GM23338 (cell line): ENCODE results near the gene GADD45GIP1.

Source experiments
- CREB1 ChIP-seq: fragments of 250-450 bp; sonication (Bioruptor Pico); IDR thresholded peaks from 2 replicates; pipeline ENCODE4 v1.5.0; 2020; ENCODE audit warnings: low read depth, mild to moderate bottlenecking, moderate library complexity
- CTCF ChIP-seq, 2 experiments: fragments of 200-600 bp in 1 of 2; sonication (generic) in 1 of 2; conservative IDR thresholded peaks; 2 replicates each; pipeline versions ENCODE4 v1.5.1 to v1.6.1; 2016 to 2017; ENCODE audit warnings: antibody characterized with exemption in 2 of 2, low read depth in 2 of 2, mild to moderate bottlenecking in 2 of 2, moderate library complexity in 1 of 2
- EZH2 ChIP-seq: fragments of 200-600 bp; sonication (generic); IDR thresholded peaks from one replicate; pipeline ENCODE4 v1.8.0; 2017; ENCODE audit warnings: antibody characterized with exemption, mild to moderate bottlenecking, low read depth; ENCODE audit not compliant: unreplicated experiment
- EZH2phosphoT487 ChIP-seq: fragments of 200-600 bp; sonication (generic); IDR thresholded peaks from one replicate; pipeline ENCODE4 v1.8.1; 2018; ENCODE audit warnings: antibody characterized with exemption; ENCODE audit not compliant: unreplicated experiment
- JUNB ChIP-seq: IDR thresholded peaks from one replicate; pipeline ENCODE4 v1.6.1; 2016; ENCODE audit warnings: antibody characterized with exemption; ENCODE audit not compliant: unreplicated experiment
- NANOG ChIP-seq: IDR thresholded peaks from 2 replicates; pipeline ENCODE4 v1.6.1; 2016; ENCODE audit warnings: antibody characterized with exemption, borderline replicate concordance

- TF ChIP-seq CTCF (conservative IDR thresholded peaks at IDR 0.05; ENCODE audit: low read depth in 2 of 2) (no peak), CREB1 (CRISPR knock-in tag) (peak; percentile 58), EZH2 (no peak), NANOG (no peak), JUNB (no peak), EZH2phosphoT487 (no peak)
Observed at GRCh38 chr19:12933287-12934072, 23.5 kb downstream of the GADD45GIP1 start, which contains the start of gene FARSA.
